COR-L47 (cell line): Measurements from ENCODE around the gene FGF21.

Experiments used
- DNase-seq: peaks from one replicate; lab custom pipeline; 2025; lab: John Stamatoyannopoulos, UW

The FGF21 gene

GRCh38 chr19:48728911-48729664 lies 26.2 kb upstream of the FGF21 start:
- no peak for DNase-seq

- no peak for DNase-seq
Measured at GRCh38 chr19:48731452-48731851, 23.9 kb upstream of the FGF21 start.

- no peak for DNase-seq
Measured at GRCh38 chr19:48734625-48735024, 20.7 kb upstream of the FGF21 start.

GRCh38 chr19:48735031-48735615 lies 20.2 kb upstream of the FGF21 start:
- no peak for DNase-seq

- DNase-seq, result no peak
Measured at GRCh38 chr19:48737360-48737998, 17.8 kb upstream of the FGF21 start.

GRCh38 chr19:48738557-48739403 lies 16.5 kb upstream of the FGF21 start:
- DNase-seq, result peak; percentile 93

GRCh38 chr19:48739404-48740163 lies 15.7 kb upstream of the FGF21 start:
- no peak for DNase-seq

- peak; percentile 18 for DNase-seq
Measured at GRCh38 chr19:48740164-48740972, 15.0 kb upstream of the FGF21 start, which contains the start of gene RASIP1. Gene RASIP1, minus strand, starts transcription at chr19:48740610. Its CDS starts 328 bp downstream, at chr19:48740282.

GRCh38 chr19:48741129-48741999 lies 14.0 kb upstream of the FGF21 start:
- DNase-seq, result no peak

GRCh38 chr19:48742096-48742495 lies 13.2 kb upstream of the FGF21 start:
- DNase-seq, result no peak

- DNase-seq, result peak; percentile 45
Measured at GRCh38 chr19:48745208-48745995, 9.9 kb upstream of the FGF21 start.

GRCh38 chr19:48746110-48746509 lies 9.2 kb upstream of the FGF21 start:
- DNase-seq, result no peak

- no peak for DNase-seq
Measured at GRCh38 chr19:48746738-48747575, 8.4 kb upstream of the FGF21 start, which contains the start of gene IZUMO1. Gene IZUMO1, minus strand, starts transcription at chr19:48746909. Its CDS starts 1,050 bp downstream, at chr19:48745859.

- no peak for DNase-seq
Measured at GRCh38 chr19:48749571-48750198, 5.6 kb upstream of the FGF21 start.

GRCh38 chr19:48750351-48750750 lies 5.0 kb upstream of the FGF21 start:
- no peak for DNase-seq

GRCh38 chr19:48750771-48751504 lies 4.4 kb upstream of the FGF21 start:
- no peak for DNase-seq
